Hepatocyte (in vitro differentiated cells): ENCODE results near the gene ZHX3. TPM values are rescaled to one million over a fixed set of nuclear protein-coding genes. Genes with fewer than 3 reads are reported as not detected.

Experiments
- DNase-seq: peaks from one replicate; pipeline ENCODE4 v3.0.0-alpha.2; 2016; ENCODE audit warnings: low spot score
- H2AFZ ChIP-seq: fragments of 200-600 bp; sonication (generic); 2 replicates; pipeline ENCODE4 v1.6.0; 2016; ENCODE audit warnings: antibody characterized with exemption, mild to moderate bottlenecking
- H3K27ac ChIP-seq: fragments of 200-600 bp; sonication (generic); 2 replicates; pipeline ENCODE4 v1.5.1; 2016; ENCODE audit warnings: mild to moderate bottlenecking
- H3K27me3 ChIP-seq: fragments of 200-600 bp; sonication (generic); 2 replicates; pipeline ENCODE4 v1.6.1; 2016
- H3K36me3 ChIP-seq: fragments of 200-600 bp; sonication (generic); replicated peaks from 2 replicates; pipeline ENCODE4 v1.5.1; 2016; ENCODE audit warnings: low read depth; ENCODE audit not compliant: insufficient read depth
- H3K4me1 ChIP-seq: fragments of 200-600 bp; sonication (generic); 2 replicates; pipeline ENCODE4 v1.5.1; 2016; ENCODE audit warnings: mild to moderate bottlenecking, moderate library complexity; ENCODE audit not compliant: insufficient read depth
- H3K4me2 ChIP-seq: fragments of 200-600 bp; sonication (generic); 2 replicates; pipeline ENCODE4 v1.6.0; 2016
- H3K4me3 ChIP-seq: fragments of 200-600 bp; sonication (generic); 2 replicates; pipeline ENCODE4 v1.5.1; 2016; ENCODE audit warnings: mild to moderate bottlenecking
- H3K79me2 ChIP-seq: fragments of 200-600 bp; sonication (generic); 2 replicates; pipeline ENCODE4 v1.6.0; 2017; ENCODE audit warnings: mild to moderate bottlenecking
- H3K9me2 ChIP-seq: fragments of 200-600 bp; sonication (generic); replicated peaks from 2 replicates; pipeline ENCODE4 v1.6.0; 2017; ENCODE audit warnings: mild to moderate bottlenecking; ENCODE audit not compliant: insufficient read depth
- H3K9me3 ChIP-seq: fragments of 200-600 bp; sonication (generic); 2 replicates; pipeline ENCODE4 v1.5.1; 2016; ENCODE audit warnings: low read depth, mild to moderate bottlenecking
- H4K20me1 ChIP-seq: fragments of 200-600 bp; sonication (generic); 2 replicates; pipeline ENCODE4 v1.6.0; 2016; ENCODE audit warnings: mild to moderate bottlenecking; ENCODE audit not compliant: insufficient read depth, poor library complexity, severe bottlenecking
- CTCF ChIP-seq: fragments of 200-600 bp; sonication (generic); IDR thresholded peaks from 2 replicates; pipeline ENCODE4 v1.5.1; 2016; ENCODE audit warnings: antibody characterized with exemption, mild to moderate bottlenecking; ENCODE audit not compliant: poor library complexity
- EZH2 ChIP-seq: fragments of 200-600 bp; sonication (generic); IDR thresholded peaks from 2 replicates; pipeline ENCODE4 v1.6.1; 2016; ENCODE audit warnings: antibody characterized with exemption, mild to moderate bottlenecking, borderline replicate concordance
- EZH2phosphoT487 ChIP-seq: fragments of 200-600 bp; sonication (generic); IDR thresholded peaks from one replicate; pipeline ENCODE4 v1.6.1; 2018; ENCODE audit warnings: antibody characterized with exemption, mild to moderate bottlenecking, low read depth, moderate library complexity; ENCODE audit not compliant: unreplicated experiment, severe bottlenecking
- WGBS: methylation state at CpG from one replicate; pipeline ENCODE4 v1.1.6; 2016; ENCODE audit warnings: low lambda C conversion rate; ENCODE audit errors: missing lambda C conversion rate; 5-methylcytosine and 5-hydroxymethylcytosine counted together
- polyA plus RNA-seq: library from polyadenylated mRNA; unstranded; fragments of >200 nt; fragmentation: Nextera tagmentation; extraction: Ambion mirVana; gene quantifications from 2 replicates; pipeline ENCODE4 v1.2.1, GENCODE V29; 2016
- total RNA-seq: library from RNA; depleted of rRNA; stranded (reverse); fragments of >200 nt; gene quantifications from 2 replicates; pipeline ENCODE4 v1.2.3, GENCODE V29; 2014

The ZHX3 gene
- total and polyA plus RNA-seq, 2 experiments from 2014 or later = 15.0 to 19.7 TPM

GRCh38 chr20:41276317-41276751, 41.2 kb downstream of the ZHX3 start:
- no peak overlapping the region for H2AFZ ChIP-seq

GRCh38 chr20:41275301-41275731, 42.2 kb downstream of the ZHX3 start:
- peaks cover 16% of the 10 kb centered on the region for H3K79me2 ChIP-seq
- DNase-seq = no peak
- H3K4me1 ChIP-seq = peaks cover 3% of the 10 kb centered on the region
- WGBS = 85% methylated on average over 4 of the region's 4 CpGs
- H3K4me3 ChIP-seq = no peak overlapping the region
- no peak overlapping the region for H3K27ac ChIP-seq
- no peak overlapping the region for H3K4me2 ChIP-seq
- H2AFZ ChIP-seq = no peak overlapping the region
- H3K36me3 ChIP-seq = no peaks in the 10 kb centered on the region
- TF ChIP-seq EZH2phosphoT487 = no peak
- no peak for TF ChIP-seq CTCF
- TF ChIP-seq EZH2 = no peak
- no peaks in the 10 kb centered on the region for H3K27me3 ChIP-seq
- H3K9me3 ChIP-seq = no peaks in the 10 kb centered on the region
- H3K9me2 ChIP-seq = no peaks in the 10 kb centered on the region
- H4K20me1 ChIP-seq = no peaks in the 10 kb centered on the region

More at GRCh38 chr20:41276317-41276751, 41.2 kb downstream of the ZHX3 start:
- Histone ChIP-seq H3K27ac (no peak overlapping the region), H4K20me1 (no peaks in the 10 kb centered on the region), H3K27me3 (no peaks in the 10 kb centered on the region), H3K36me3 (no peaks in the 10 kb centered on the region), H3K79me2 (peaks cover 11% of the 10 kb centered on the region), H3K4me1 (peaks cover 3% of the 10 kb centered on the region), H3K9me3 (no peaks in the 10 kb centered on the region), H3K4me3 (no peak overlapping the region), H3K4me2 (no peak overlapping the region), H3K9me2 (no peaks in the 10 kb centered on the region)
- 78% methylated on average over 9 of the region's 9 CpGs for WGBS
- DNase-seq = no peak
- TF ChIP-seq EZH2 (no peak), CTCF (no peak), EZH2phosphoT487 (no peak)

- no peaks in the 10 kb centered on the region for H3K27me3 ChIP-seq
- H4K20me1 ChIP-seq = no peaks in the 10 kb centered on the region
- H2AFZ ChIP-seq = no peak overlapping the region
- H3K4me2 ChIP-seq = no peak overlapping the region
- peaks cover 15% of the 10 kb centered on the region for H3K79me2 ChIP-seq
- no peak for DNase-seq
- TF ChIP-seq CTCF (no peak), EZH2phosphoT487 (no peak), EZH2 (no peak)
- H3K9me3 ChIP-seq = no peaks in the 10 kb centered on the region
- 68% methylated on average over 5 of the region's 5 CpGs for WGBS
- no peak overlapping the region for H3K4me3 ChIP-seq
- H3K9me2 ChIP-seq = no peaks in the 10 kb centered on the region
- no peaks in the 10 kb centered on the region for H3K4me1 ChIP-seq
- H3K36me3 ChIP-seq = no peaks in the 10 kb centered on the region
- H3K27ac ChIP-seq = no peak overlapping the region
Measured at GRCh38 chr20:41274152-41274551, 43.4 kb downstream of the ZHX3 start.

GRCh38 chr20:41273445-41273844, 44.1 kb downstream of the ZHX3 start:
- no peaks in the 10 kb centered on the region for H3K9me3 ChIP-seq
- peaks cover 10% of the 10 kb centered on the region for H3K79me2 ChIP-seq

More at GRCh38 chr20:41273445-41273844, 44.1 kb downstream of the ZHX3 start:
- H3K27ac ChIP-seq = no peak overlapping the region
- H4K20me1 ChIP-seq = no peaks in the 10 kb centered on the region
- no peaks in the 10 kb centered on the region for H3K36me3 ChIP-seq
- H3K27me3 ChIP-seq = no peaks in the 10 kb centered on the region
- no peaks in the 10 kb centered on the region for H3K4me1 ChIP-seq
- H3K4me3 ChIP-seq = no peak overlapping the region
- H3K9me2 ChIP-seq = no peaks in the 10 kb centered on the region
- TF ChIP-seq CTCF (no peak), EZH2phosphoT487 (no peak), EZH2 (no peak)
- no peak overlapping the region for H2AFZ ChIP-seq
- no peak for DNase-seq
- H3K4me2 ChIP-seq = no peak overlapping the region
